Measurements from ENCODE around the gene SHQ1. TPM values are rescaled to one million over a fixed set of nuclear protein-coding genes. Genes with fewer than 3 reads are reported as not detected.

Gene SHQ1
- total RNA-seq, 3 donors from 2014 or later (not counting 1 experiment from before 2014, with no cell fraction given), result 16.3 to 36.7 (median 35.9) TPM

DNA sequence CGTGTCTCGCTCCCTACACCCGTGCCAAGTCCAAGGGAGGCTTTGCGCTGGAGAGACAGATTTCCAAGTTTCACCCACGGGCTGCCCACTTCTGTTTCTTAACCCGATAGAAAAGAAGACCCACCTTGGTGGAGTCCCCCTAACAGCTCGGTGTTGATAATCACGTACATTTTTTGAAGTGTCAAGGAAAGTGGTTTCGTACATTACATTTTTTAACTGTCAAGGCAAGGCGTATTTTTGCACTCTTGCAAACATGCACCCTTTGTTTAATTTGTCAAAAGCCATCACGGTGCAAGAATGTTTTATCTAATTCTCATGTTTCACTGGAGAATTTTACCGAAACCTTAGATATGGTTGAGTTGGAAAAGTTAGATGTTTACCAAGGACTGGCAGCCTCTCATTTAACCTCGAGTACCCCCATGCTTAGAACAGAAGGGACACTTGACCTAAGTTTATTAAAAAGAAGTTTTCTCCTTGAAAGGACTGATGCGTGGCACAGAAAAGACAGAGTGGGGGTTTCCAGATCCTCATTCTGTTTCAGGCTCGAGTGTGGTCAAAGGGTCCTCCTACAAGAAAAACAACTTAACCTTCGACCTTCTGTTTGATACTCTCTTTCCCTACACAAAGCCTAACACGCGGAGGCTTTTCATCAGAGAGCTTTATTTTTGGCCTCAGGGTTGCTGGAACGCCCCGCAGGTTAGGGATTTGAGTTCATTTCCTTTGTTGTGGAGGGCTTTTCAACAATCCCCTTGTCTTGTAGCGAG is 40.5 kb upstream of the SHQ1 start:
- peak in 1 of 3 donors; percentile 10 for ATAC-seq

DNA sequence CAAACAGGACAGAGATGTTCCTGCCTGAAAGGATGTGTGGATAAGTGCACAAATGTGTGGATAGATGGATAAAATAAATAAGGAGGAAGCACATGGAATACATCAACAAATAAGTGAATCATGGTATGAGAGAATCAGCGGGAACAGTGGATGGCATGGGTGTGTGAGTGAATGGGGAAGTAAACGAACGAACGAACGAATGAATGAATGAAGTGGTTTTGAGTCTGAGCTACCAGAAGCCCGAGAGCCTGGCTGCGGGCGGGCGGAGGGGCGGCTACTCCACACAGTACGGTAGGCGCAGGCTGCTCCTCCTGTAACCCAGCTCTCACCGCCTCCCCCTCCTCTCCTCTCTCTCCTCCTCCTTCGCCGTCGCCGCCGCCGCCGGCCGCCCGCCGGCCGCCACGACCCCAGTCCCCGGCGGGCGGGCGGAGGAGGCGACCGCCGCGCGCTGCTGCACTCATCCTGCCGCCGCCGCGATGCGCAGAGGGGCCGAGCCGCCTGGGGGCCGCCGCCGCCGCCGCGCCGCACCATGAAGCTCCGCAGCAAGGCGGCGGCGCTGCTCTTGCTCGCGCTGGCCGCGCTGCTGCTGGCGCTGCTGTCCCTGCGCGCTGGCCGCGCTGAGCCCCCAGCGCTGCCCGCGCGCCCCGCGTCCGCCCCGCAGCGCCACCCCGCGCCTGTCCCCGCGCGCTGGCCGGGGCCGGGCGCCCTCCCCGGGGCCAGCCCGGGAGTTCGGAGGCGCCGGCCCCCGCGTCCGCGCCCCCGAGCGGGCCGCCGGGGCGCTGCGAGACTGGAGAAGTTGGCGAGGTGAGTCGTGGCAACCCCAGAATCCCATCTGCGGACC is 39.7 kb upstream of the SHQ1 start, which contains the start of gene GXYLT2:
GXYLT2 (plus strand) TSS at position 342 of the 841 bp plus-strand sequence; CDS start at position 530, 188 bp downstream.
- Histone ChIP-seq H3K9me3 (ENCODE audit: control insufficient read depth, insufficient read depth, low read length) (no peaks in the 10 kb centered on the region), H3K27ac (ENCODE audit: low read length) (no peak within 1 kb of the TSS), H3K36me3 (ENCODE audit: control insufficient read depth, insufficient read depth, low read length) (no peaks in the 10 kb centered on the region), H3K4me1 (ENCODE audit: control insufficient read depth, insufficient read depth, low read length) (peaks cover 3% of the 10 kb centered on the region), H3K4me3 (ENCODE audit: low read length) (no peak within 1 kb of the TSS), H3K27me3 (ENCODE audit: control insufficient read depth, insufficient read depth, low read length) (peaks cover 11% of the 10 kb centered on the region)
- intact Hi-C loops (cut with micrococcal nuclease), result no loop called here
- peak; percentile 34 to 76 (median 52) for ATAC-seq
- Mint-ChIP-seq H3K27me3 (ENCODE audit: low read depth in 2 of 2) (peaks cover 36 to 72% of the 10 kb centered on the region in 2 donors), H3K4me3 (peak within 1 kb of the TSS; percentile 60), H3K9me3 (peaks cover 0 to 2% of the 10 kb centered on the region in 2 donors), H3K4me1 (peaks cover 0 to 5% of the 10 kb centered on the region in 2 donors), H3K36me3 (no peaks in the 10 kb centered on the region), H3K27ac (no peak within 1 kb of the TSS)
- peak in 1 of 2 donors; percentile 37 for DNase-seq
- TF ChIP-seq, protein P1, sequence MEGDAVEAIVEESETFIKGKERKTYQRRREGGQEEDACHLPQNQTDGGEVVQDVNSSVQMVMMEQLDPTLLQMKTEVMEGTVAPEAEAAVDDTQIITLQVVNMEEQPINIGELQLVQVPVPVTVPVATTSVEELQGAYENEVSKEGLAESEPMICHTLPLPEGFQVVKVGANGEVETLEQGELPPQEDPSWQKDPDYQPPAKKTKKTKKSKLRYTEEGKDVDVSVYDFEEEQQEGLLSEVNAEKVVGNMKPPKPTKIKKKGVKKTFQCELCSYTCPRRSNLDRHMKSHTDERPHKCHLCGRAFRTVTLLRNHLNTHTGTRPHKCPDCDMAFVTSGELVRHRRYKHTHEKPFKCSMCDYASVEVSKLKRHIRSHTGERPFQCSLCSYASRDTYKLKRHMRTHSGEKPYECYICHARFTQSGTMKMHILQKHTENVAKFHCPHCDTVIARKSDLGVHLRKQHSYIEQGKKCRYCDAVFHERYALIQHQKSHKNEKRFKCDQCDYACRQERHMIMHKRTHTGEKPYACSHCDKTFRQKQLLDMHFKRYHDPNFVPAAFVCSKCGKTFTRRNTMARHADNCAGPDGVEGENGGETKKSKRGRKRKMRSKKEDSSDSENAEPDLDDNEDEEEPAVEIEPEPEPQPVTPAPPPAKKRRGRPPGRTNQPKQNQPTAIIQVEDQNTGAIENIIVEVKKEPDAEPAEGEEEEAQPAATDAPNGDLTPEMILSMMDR (IDR thresholded peaks at IDR 0.05), result no peak
- WGBS (ENCODE audit: insufficient coverage), result under 1% methylated on average over 96 of the region's 96 CpGs

More for the DNA sequence above, 40.5 kb upstream of the SHQ1 start:
- Mint-ChIP-seq H3K27ac (no peak overlapping the region), H3K27me3 (ENCODE audit: low read depth in 2 of 2) (peaks cover 41 to 80% of the 10 kb centered on the region in 2 donors), H3K4me3 (no peak overlapping the region), H3K9me3 (peaks cover 0 to 2% of the 10 kb centered on the region in 2 donors), H3K36me3 (no peaks in the 10 kb centered on the region), H3K4me1 (peaks cover 0 to 5% of the 10 kb centered on the region in 2 donors)
- peak in 1 of 2 donors; percentile 14 for DNase-seq
- TF ChIP-seq, protein P1 (IDR thresholded peaks at IDR 0.05), result no peak
- intact Hi-C loops (cut with micrococcal nuclease), result no loop called here
- Histone ChIP-seq H3K27ac (ENCODE audit: low read length) (no peak overlapping the region), H3K4me3 (ENCODE audit: low read length) (no peak overlapping the region), H3K4me1 (ENCODE audit: control insufficient read depth, insufficient read depth, low read length) (peaks cover 3% of the 10 kb centered on the region), H3K36me3 (ENCODE audit: control insufficient read depth, insufficient read depth, low read length) (no peaks in the 10 kb centered on the region), H3K9me3 (ENCODE audit: control insufficient read depth, insufficient read depth, low read length) (no peaks in the 10 kb centered on the region), H3K27me3 (ENCODE audit: control insufficient read depth, insufficient read depth, low read length) (peaks cover 11% of the 10 kb centered on the region)
- WGBS (ENCODE audit: insufficient coverage), result 32% methylated on average over 21 of the region's 21 CpGs

DNA sequence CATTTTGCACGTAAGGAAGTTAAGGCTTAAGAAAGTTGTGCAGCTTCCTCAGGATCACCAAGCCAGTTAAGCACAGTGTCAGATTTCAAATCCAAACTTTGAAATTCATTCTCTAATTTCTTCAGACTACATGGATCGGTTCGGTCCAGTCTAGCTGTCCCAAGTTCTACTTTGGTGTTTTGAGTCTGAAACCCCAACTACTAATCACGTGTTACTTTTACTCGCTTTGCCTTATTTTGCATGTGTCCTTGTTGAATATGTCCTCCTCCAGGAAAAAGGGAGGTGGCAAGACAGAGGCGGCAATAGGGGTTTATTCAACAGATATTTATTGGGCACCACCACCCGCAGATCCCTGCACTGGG is 39.1 kb upstream of the SHQ1 start:
- Mint-ChIP-seq H3K27me3 (ENCODE audit: low read depth in 2 of 2) (peaks cover 34 to 73% of the 10 kb centered on the region in 2 donors), H3K27ac (no peak overlapping the region), H3K36me3 (no peaks in the 10 kb centered on the region), H3K4me1 (peaks cover 0 to 5% of the 10 kb centered on the region in 2 donors), H3K9me3 (peaks cover 0 to 2% of the 10 kb centered on the region in 2 donors), H3K4me3 (peak overlapping the region; percentile 60)
- TF ChIP-seq, protein P1 (IDR thresholded peaks at IDR 0.05), result no peak
- intact Hi-C loops (cut with micrococcal nuclease), result no loop called here
- H3K36me3 ChIP-seq (ENCODE audit: control insufficient read depth, insufficient read depth, low read length), result no peaks in the 10 kb centered on the region
- no peaks in the 10 kb centered on the region for H3K9me3 ChIP-seq (ENCODE audit: control insufficient read depth, insufficient read depth, low read length)
- DNase-seq (no peak), ATAC-seq (no peak)
- no peak overlapping the region for H3K4me3 ChIP-seq (ENCODE audit: low read length)
- H3K27me3 ChIP-seq (ENCODE audit: control insufficient read depth, insufficient read depth, low read length), result peaks cover 11% of the 10 kb centered on the region
- H3K27ac ChIP-seq (ENCODE audit: low read length), result no peak overlapping the region
- 17% methylated on average over 7 of the region's 7 CpGs for WGBS (ENCODE audit: insufficient coverage)
- peaks cover 3% of the 10 kb centered on the region for H3K4me1 ChIP-seq (ENCODE audit: control insufficient read depth, insufficient read depth, low read length)

Measured in natural killer cell (primary cell).